DOHH2 (cell line): ENCODE data around the gene PIK3R2.

ENCODE experiments used
- CTCF ChIP-seq: fragments of 200-600 bp; sonication (generic); IDR thresholded peaks from one replicate; pipeline ENCODE4 v1.5.1; 2014; ENCODE audit warnings: antibody characterized with exemption, mild to moderate bottlenecking, low read depth, low read length; ENCODE audit not compliant: poor library complexity, severe bottlenecking
- EZH2phosphoT487 ChIP-seq: fragments of 200-600 bp; sonication (generic); IDR thresholded peaks from 2 replicates; pipeline ENCODE4 v1.6.1; 2017; ENCODE audit warnings: borderline replicate concordance, mild to moderate bottlenecking, antibody characterized with exemption, low read length, moderate library complexity, mixed read lengths

GRCh38 chr19:18128805-18129204 is 24.2 kb upstream of the PIK3R2 start:
- TF ChIP-seq CTCF (no peak), EZH2phosphoT487 (no peak)
